ENCODE results near the gene PTPRE. TPM values are rescaled to one million over a fixed set of nuclear protein-coding genes. Genes with fewer than 3 reads are reported as not detected.

PTPRE gene
- total and polyA plus RNA-seq, 9 donors = 2.1 to 15.5 (median 6.9) TPM

- H3K4me1 ChIP-seq (ENCODE audit: insufficient read depth) = peaks cover 2% of the 10 kb centered on the region
- H3K9me3 ChIP-seq = no peaks in the 10 kb centered on the region
- H3K36me3 ChIP-seq = no peaks in the 10 kb centered on the region
- no peaks in the 10 kb centered on the region for H3K27me3 ChIP-seq
- whole genome bisulfite sequencing, 3 donors = 93 to 95% (median 94%) methylated on average over 12 of the region's 12 CpGs
- TF ChIP-seq EP300 (IDR thresholded peaks at IDR 0.05) (no peak), POLR2A (IDR thresholded peaks at IDR 0.05) (no peak), CTCF (IDR thresholded peaks at IDR 0.05) (no peak)
- H3K4me3 ChIP-seq = no peak overlapping the region
- no peak for DNase-seq
- H3K27ac ChIP-seq = no peak overlapping the region
- intact Hi-C loops (cut with DNase I) = no loop called here
Observed at GRCh38 chr10:127886371-127887051, 20.4 kb upstream of the PTPRE start.

- Histone ChIP-seq H3K36me3 (no peaks in the 10 kb centered on the region), H3K4me3 (no peak overlapping the region), H3K27ac (no peak overlapping the region), H3K9me3 (no peaks in the 10 kb centered on the region), H3K4me1 (ENCODE audit: insufficient read depth) (peaks cover 2% of the 10 kb centered on the region), H3K27me3 (no peaks in the 10 kb centered on the region)
- intact Hi-C loops (cut with DNase I) = no loop called here
- 24 to 44% (median 36%) methylated on average over 16 of the region's 16 CpGs for WGBS, 3 donors
- TF ChIP-seq CTCF (IDR thresholded peaks at IDR 0.05) (no peak), POLR2A (IDR thresholded peaks at IDR 0.05) (no peak), EP300 (IDR thresholded peaks at IDR 0.05) (no peak)
- no peak for DNase-seq
Observed at GRCh38 chr10:127887541-127888415, 19.1 kb upstream of the PTPRE start.

- Histone ChIP-seq H3K27me3 (no peaks in the 10 kb centered on the region), H3K36me3 (no peaks in the 10 kb centered on the region), H3K4me3 (no peak overlapping the region), H3K27ac (no peak overlapping the region), H3K4me1 (ENCODE audit: insufficient read depth) (peaks cover 2% of the 10 kb centered on the region), H3K9me3 (no peaks in the 10 kb centered on the region)
- WGBS, 3 donors = 80 to 84% (median 82%) methylated on average over 13 of the region's 13 CpGs
- no peak for DNase-seq
- TF ChIP-seq POLR2A (IDR thresholded peaks at IDR 0.05) = no peak
- no peak for TF ChIP-seq CTCF (IDR thresholded peaks at IDR 0.05)
- TF ChIP-seq EP300 (IDR thresholded peaks at IDR 0.05) = no peak
- intact Hi-C loops (cut with DNase I) = no loop called here
Observed at GRCh38 chr10:127888521-127889312, 18.2 kb upstream of the PTPRE start.

GRCh38 chr10:127889605-127890195 is 17.2 kb upstream of the PTPRE start:
- no peak for DNase-seq
- no peak overlapping the region for H3K4me3 ChIP-seq
- no peaks in the 10 kb centered on the region for H3K27me3 ChIP-seq
- WGBS, 3 donors = 45 to 47% (median 46%) methylated on average over 4 of the region's 4 CpGs
- H3K9me3 ChIP-seq = no peaks in the 10 kb centered on the region
- TF ChIP-seq POLR2A (IDR thresholded peaks at IDR 0.05) = no peak
- TF ChIP-seq CTCF (IDR thresholded peaks at IDR 0.05) = no peak
- no peak for TF ChIP-seq EP300 (IDR thresholded peaks at IDR 0.05)
- intact Hi-C loops (cut with DNase I) = no loop called here
- no peak overlapping the region for H3K27ac ChIP-seq
- no peaks in the 10 kb centered on the region for H3K36me3 ChIP-seq
- H3K4me1 ChIP-seq (ENCODE audit: insufficient read depth) = peaks cover 2% of the 10 kb centered on the region
